RCC 7860 (cell line): ENCODE results near the gene FCHSD2.
"Not testable (repeated sequence)": the region's sequence is repeated elsewhere in the genome, so short reads cannot be mapped to it uniquely, and the experiment has no call there.

Experiments used
- DNase-seq: peaks from one replicate; pipeline ENCODE4 v3.0.0-alpha.2; 2015; ENCODE audit warnings: low spot score
- FAIRE-seq: peaks from 2 replicates; lab custom pipeline; 2012; peaks lifted over from hg19 to GRCh38; lab: Jason Lieb, UNC

Gene FCHSD2

DNA sequence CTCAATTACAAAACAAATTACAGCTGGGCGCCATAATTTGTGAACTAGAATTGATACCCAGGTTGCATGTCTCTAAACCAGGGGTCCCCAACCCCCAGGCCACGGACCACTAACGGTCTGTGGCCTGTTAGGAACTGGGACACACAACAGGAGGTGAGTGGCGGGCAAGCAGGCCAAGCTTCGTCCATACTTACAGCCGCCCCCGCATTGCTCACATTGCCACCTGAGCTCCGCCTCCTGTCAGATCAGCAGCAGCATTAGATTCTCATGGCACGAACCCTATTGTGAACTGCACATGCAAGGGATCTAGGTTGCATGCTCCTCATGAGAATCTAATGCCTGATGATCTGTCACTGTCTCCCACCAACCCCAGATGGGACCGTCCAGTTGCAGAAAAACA is 12.9 kb downstream of the FCHSD2 start:
- FAIRE-seq (no peak), DNase-seq (no peak)

DNA sequence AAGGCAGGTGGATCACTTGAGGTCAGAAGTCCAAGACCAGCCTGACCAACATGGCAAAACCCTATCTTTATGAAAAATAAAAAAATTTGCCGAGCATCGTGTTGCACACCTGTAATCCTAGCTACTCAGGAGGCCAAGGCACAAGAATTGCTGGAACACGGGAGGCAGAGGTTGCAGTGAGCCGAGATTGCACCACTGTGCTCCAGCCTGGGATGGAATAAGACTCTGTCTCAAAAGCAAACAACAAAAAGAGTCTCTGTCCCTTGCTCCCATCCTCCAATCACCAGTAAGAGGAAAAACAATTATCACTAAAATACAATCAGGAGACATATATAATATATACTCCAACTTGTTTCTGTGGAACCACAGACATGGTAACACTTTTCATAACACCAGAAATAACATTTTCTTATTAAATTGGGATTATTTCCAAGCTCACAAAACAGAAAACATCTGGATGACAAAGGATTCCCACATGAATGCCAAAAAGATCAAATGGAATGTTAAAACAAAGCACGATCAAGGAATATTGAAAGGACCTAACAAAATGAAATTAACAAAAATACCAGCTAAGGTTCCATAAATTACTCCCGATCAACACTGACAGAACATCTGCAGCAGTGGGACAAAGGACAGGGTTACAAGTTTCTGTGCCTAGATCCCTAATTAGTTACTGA is 15.2 kb downstream of the FCHSD2 start:
- DNase-seq: no peak
- no peak for FAIRE-seq

DNA sequence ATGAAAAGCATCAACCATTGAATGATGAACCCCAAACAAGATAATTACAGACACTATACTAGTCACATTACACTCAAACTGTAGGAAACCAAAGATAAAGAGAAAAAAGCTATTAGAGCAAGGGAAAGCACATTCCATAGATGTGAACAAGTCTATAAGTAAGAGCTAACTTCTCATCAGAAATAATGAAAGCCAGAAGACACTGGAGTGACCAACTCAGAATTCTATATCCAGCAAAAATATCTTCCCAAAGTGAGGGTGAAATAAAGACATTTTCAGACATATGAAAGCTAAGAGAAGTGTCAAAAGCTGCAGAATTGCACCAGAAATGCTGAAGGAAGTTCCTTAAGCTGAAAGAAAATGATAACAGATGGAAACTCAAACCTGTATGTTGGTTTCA is 17.3 kb downstream of the FCHSD2 start:
- DNase-seq (no peak), FAIRE-seq (no peak)

DNA sequence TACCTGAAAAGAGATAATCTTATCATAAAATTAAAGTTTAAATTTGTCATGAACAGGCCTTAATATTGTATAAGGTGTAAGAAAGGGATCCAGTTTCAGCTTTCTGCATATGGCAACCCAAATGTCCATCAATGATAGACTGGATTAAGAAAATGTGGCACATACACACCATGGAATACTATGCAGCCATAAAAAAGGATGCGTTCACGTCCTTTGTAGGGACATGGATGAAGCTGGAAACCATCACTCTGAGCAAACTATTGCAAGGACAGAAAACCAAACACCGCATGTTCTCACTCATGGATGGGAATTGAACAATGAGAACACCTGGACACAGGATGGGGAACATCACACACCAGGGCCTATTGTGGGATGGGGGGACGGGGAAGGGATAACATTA is 18.2 kb downstream of the FCHSD2 start:
- DNase-seq, FAIRE-seq: not testable (repeated sequence)

DNA sequence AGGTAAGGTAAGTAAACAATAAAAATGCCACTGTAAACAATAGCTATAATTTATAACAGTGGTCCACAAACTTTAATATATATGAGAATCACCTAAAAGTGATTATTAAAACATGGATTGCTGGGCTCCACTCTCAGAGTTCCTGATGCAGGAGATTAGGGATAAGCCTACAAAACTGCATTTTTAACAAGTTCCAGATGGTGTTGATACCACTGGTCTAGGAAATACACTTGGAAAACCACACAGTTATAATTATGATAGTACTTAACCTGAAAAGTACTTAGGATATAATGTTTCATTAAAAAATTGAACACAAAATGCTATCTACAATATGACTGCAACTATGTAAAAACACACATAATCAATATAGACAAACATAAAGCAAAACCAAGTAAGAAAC is 20.4 kb downstream of the FCHSD2 start:
- DNase-seq: no peak
- no peak for FAIRE-seq

DNA sequence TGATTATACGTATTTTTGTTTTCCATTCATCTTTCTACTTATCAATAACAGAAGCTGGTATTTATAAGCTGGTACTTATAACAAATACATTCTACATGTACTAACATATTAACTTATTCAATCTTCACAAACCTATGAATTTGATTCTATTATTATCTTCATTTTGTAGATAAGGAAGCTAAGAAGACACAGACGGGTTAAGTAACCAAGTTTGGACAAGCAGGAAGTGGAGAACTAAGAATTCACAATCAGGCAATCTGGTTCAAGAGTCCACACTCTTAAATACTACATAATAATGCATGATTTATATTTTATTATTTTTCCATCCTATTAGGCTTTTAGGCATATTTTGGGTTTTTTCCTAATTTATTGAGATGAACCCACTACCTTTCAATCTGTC is 25.0 kb downstream of the FCHSD2 start:
- no peak for DNase-seq
- no peak for FAIRE-seq

DNA sequence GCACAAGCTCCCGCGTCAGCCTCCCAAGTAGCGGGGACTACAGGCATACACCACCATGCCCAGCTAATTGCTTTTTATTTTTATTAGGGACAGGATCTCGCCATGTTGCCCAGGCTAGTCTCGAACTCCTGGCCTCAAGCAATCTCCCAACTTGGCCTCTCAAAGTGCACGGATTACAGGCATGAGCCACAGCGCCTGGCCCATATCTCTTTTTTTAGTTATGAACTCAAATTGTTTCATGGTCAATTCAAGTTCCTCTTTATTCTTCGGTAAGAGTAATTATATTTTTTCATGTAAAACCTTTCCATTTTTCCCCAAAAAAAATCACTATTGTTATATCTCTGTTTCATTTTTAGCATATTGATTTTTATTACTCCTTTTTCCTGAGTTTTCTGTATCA is 25.5 kb downstream of the FCHSD2 start:
- DNase-seq (no peak), FAIRE-seq (no peak)

DNA sequence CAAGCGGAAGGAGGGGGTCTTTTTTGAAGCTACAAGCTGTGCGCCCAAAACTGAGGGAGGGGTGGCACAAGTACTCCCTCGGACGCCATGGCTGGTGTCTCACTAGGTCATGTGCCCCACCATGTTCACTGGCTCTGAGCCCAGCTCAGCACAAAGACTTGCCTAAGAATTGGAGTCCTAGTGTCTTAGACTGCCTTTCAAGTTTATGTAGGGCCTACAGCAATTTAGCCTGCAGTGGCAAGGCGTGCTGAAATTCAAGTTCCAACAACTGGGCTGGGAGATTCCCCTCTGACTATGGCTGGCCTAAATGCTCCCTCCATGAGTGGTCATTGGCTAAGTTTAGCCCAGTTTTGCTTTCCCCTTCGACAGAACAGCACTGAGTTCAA is 27.3 kb downstream of the FCHSD2 start:
- FAIRE-seq (no peak), DNase-seq (no peak)

DNA sequence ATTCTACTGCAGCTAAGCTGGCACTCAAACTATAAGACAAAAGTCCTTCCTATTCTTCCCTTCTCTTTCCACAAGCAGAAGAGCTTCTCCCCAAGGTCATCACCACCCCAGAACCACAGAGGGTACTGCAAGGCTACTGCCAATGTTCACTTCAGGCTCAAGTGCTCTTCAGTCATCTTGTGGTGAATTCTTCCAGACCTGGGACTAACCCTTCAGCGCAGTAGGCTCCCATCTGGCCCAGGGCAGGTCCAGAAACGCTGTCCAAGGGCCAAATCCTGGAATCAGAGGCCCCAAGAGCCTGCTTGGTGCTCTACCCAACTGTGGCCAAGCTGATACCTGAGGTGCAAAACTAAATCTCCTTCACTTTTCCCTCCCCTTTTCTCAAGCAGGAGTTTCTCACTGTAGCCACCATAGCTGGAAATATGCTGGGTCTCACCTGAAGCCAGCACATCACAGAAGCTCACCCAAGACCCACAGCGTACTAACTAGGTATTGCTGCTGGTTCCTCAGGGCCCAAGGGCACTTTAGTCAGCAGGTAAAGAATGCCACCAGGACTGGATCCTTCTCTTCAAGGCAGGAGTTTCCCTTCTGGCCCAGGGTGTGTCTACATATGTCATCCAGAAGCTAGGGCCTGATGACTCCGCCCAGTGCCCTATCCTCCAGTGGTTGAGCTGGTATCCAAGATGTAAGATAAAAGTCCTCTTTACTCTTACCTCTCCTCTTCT is 27.8 kb downstream of the FCHSD2 start:
- DNase-seq (no peak), FAIRE-seq (no peak)

DNA sequence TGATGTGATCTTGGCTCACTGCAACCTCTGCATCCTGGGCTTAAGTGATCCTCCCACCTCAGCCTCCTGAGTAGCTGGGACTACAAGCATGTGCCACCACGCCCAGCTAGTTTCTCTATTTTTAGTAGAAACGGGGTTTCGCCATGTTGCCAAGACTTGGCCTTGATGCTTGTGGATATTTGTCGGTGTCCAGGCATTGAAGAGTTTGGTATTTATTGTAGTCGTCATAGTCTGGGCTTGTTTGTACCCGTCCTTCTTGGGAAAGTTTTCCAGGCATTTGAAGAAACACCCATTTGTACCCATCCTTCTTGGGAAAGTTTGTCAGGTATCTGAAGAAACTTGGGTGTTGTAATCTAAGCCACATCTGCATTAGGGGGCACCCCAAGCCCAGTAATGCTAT is 28.7 kb downstream of the FCHSD2 start:
- DNase-seq (no peak), FAIRE-seq (no peak)

DNA sequence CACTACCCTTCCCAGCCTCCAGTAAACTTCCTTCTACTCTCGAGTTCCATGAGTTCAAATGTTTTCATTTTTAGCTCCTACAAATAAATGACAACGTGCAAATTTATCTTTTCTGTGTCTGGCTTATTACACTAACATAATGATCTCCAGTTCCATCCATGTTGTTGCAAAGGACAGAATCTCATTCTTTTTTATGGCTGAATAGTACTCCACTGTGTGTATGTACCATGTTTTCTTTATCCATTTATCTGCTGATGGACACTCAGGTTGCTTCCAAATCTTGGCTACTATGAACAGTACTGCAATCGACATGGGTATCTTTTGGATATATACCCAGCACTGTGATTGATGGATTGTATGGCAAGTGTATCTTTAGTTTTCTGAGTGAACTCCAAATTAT is 34.5 kb downstream of the FCHSD2 start:
- FAIRE-seq: no peak
- DNase-seq: no peak

DNA sequence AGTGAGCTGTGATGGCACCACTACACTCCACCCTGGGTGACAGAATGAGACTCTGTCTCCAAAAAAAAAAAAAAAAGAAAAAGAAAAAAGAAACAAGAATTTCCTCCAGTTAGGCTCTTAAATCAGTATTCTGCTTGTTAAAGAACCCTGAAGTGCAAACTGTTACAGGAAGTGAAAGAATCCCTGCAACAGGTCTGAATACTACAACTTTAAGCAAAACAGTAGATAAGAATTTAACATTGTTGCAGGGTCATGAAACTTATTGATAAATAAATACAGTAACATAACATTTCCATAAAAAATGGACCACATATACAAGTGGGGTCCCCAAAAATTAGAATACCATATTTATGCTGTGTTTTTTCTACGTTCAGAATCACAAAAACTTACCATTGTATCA is 35.8 kb downstream of the FCHSD2 start:
- FAIRE-seq (no peak), DNase-seq (no peak)

DNA sequence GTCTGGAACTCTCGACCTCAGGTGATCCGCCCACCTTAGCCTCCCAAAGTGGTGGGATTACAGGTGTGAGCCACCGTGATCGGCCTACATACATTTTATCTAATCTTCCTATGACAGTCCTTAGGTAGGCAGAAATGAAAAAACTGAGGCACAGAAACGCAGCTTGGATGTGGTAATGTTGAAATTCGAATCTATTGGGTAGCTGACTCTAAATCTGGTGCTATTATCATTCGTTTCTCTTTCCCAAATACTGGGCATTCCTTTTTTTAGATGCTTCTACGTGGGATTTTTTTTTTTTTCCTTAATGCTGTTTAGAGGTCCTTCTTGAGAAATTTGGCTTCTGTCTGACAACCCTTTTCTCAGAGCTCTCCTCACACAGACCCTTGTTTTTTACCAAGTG is 41.5 kb downstream of the FCHSD2 start:
- no peak for FAIRE-seq
- DNase-seq: no peak

DNA sequence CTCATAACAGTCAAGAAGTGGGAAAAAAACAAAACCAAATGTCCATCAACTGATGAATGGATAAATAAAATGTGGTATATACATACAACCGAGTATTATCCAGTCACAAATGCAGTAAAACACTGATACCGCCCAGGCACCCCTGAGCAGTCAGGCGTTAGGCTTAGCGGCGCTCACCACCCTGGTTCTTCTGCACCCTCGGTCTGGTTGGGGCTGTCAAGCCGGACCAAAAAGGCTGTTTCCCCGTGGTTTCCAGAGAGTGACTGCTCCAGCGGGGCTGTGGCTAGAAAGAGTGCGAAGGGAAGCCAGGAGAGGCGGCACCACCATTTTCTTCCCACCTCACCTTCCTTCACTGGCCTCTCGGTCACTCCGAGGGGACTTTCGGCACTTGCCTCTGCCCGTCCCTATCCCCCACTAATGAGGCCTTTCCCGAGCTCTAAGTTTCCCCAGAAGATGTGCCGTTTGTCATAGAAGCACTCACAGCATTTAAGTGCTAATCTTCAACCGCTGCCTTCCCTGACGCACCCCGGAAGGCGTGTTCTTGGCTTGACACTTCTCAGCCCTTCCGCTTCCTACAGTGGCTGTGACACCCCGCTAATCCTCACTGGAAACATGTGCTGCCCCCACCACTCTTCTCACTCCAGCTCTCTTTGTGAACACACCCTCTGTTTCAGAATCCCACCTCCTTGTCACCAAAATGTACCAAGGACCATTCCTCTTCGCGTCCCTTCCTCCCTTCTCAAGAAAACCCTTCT is 42.4 kb downstream of the FCHSD2 start:
- DNase-seq (no peak), FAIRE-seq (no peak)

DNA sequence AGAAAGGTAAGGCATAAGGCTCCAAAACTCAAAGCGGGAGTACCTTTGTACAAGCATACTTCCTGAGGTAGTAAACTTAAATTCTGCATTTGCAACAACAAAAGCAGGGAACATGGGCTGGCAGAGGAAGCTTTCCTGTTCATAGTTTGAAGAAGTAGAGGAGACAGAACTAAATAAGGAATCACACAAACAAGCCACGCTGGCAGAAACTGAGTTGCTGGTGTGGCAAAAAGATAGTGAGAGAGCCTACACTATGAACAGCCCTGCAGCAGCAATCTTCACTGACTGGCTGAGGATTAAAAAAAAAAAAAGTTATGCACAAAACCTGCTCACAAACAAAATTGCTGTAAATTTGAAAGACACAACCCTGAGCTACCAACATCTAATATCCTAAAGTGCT is 46.5 kb downstream of the FCHSD2 start:
- FAIRE-seq (no peak), DNase-seq (no peak)

DNA sequence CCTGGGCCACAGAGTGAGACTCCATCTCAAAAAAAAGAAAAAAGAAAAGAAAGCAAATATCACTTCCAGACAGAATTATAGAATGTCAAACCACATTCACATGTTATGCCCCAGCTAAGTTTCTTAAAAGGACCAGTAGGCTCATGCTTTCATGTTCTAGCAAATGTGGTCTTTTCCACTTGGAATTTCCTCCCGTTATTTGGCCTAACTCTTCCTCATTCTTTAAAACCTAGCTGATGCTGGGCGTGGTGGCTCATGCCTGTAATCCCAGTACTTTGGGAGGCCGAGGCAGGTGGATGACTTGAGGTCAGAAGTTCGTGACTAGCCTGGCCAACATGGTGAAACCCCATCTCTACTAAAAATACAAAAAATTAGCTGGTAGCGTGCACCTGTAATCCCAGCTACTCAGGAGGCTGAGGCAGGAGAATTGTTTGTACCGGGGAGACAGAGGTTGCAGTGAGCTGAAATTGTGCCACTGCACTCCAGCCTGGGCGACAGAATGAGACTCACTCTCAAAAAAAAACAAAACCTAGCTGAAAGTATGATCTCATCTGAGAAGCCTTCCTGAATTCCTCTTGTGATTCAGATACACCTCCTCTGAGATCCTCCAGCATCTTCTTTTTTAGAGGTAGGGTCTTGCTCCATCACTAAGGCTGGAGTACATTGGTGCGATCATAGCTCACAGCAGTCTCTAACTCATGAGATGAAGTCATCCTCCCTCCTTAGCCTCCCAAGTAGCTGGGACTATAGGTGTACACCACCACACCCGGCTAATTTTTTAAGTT is 50.4 kb downstream of the FCHSD2 start:
- no peak for FAIRE-seq

DNA sequence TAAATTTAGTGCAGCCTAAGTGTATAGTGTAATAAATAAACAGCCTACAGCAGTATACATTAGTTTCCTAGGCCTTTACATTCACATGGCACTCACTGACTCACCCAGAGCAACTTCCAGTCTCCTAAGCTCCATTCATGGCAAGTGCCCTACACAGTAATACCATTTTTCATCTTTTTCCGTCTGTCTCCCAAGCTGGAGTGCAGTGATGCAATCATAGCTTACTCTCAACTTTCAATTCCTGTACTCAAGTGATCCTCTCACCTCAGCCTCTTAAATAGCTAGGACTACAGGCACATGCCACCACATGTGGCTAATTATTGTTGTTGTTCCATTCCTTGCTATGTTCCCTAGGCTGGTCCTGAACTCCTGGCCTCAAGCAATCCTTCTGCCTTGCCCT is 54.4 kb downstream of the FCHSD2 start:
- DNase-seq: no peak
- no peak for FAIRE-seq

More for the DNA sequence above, 50.4 kb downstream of the FCHSD2 start:
- DNase-seq: no peak

DNA sequence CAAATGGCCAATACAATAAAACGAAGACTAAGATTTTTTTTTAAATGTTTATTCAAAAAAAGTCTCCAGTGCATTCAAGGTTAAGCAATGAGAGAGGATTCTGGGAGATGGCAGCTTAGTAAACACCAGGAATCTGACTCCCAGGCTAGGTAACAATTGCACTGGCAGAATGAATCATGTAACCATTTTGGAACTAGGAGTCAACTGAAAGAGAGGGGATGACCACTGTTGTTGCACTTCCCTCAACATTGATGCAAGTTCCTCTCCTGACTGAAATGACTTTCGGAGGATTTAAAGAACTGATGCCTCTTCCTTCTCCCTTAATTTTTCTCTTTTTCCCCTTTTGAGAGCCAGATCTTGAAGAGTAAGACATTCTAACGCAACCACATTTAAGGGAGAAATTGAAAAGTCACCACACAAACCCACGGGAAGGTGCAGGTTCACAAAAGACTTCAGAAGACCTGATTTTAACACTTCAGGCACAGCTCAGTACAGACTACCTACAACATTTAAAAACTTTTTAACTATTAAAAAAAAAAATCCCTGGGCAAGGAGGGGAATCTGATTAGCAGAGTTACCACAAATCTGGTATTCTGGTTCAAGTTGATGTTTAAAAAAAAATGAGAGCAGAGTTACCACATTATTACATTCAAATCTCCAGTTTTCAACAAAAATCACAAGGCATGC is 56.8 kb downstream of the FCHSD2 start:
- FAIRE-seq: no peak
- DNase-seq: no peak

DNA sequence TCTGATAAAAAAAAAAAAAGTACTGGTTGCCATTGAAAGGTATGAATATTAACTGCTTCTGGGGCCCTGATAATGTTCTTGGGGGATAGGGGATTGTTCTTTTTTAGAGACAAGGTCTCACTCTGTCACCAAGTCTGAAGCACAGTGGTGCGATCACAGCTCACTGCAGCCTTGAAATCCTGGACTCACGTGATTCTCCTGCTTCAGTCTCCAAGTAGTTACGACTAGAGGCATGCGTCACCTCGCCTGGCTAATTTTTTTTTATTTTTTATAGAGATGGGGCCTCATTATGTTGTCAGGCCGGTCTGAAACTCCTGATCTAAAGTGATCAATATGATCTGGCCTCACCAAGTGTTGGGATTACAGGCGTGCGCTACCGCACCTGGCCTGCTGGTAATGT is 63.5 kb downstream of the FCHSD2 start:
- no peak for FAIRE-seq
- no peak for DNase-seq

DNA sequence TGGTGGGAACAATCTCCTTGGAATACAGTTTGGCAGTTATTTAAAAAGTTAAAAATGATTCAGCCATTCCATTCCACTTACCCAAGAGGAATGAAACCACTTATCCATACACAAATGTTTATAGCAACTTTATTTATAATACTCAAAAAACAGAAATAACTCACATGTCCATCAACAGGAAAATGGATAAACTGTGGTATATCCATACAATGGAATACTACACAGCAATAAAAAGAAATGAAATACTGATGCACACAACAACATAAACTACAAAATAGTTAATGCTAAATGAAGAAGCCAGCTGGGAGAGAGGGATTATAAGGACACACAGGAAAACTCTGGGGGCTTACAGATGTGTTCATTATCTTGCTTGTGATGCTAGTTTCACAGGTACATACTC is 64.7 kb downstream of the FCHSD2 start:
- no peak for FAIRE-seq
- DNase-seq: no peak

DNA sequence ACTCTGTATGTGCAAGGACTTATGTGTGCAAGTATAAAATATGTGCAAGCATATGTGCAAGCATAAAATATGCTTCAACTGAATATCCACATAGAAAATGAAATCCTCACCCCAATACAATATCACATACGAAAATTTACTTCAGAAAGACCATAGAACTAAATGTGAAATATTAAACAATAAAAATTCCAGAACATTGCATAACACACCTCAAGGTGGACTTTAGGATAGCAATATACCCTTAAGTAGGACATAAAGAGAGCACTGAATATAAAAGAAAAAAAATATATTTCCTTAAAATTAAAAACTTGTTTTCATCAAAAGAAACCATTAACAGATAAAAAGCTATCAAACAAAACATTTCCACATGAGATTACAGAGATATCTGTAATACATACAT is 67.8 kb downstream of the FCHSD2 start:
- FAIRE-seq: no peak
- no peak for DNase-seq
